ENCODE data around the gene PLEKHO2. TPM values are rescaled to one million over a fixed set of nuclear protein-coding genes. Genes with fewer than 3 reads are reported as not detected.

Gene PLEKHO2
- total and polyA plus RNA-seq, 2 donors = 25.6 to 40.2 TPM

GRCh38 chr15:64842096-64842939, 603 bp downstream of the PLEKHO2 start:
- Histone ChIP-seq H3K4me1 (ENCODE audit: insufficient read depth) (peaks cover 4% of the 10 kb centered on the region), H3K4me3 (ENCODE audit: low read depth, low read length) (peak overlapping the region; percentile 89), H3K27ac (ENCODE audit: low read depth) (peak overlapping the region; percentile 90), H3K36me3 (ENCODE audit: insufficient read depth) (no peaks in the 10 kb centered on the region)
- no peak for DNase-seq (ENCODE audit: extremely low spot score)
- 6% methylated on average over 26 of the region's 26 CpGs for WGBS

- DNase-seq (ENCODE audit: extremely low spot score) = no peak
- peak overlapping the region; percentile 89 for H3K4me3 ChIP-seq (ENCODE audit: low read depth, low read length)
- H3K4me1 ChIP-seq (ENCODE audit: insufficient read depth) = peaks cover 4% of the 10 kb centered on the region
- no peaks in the 10 kb centered on the region for H3K36me3 ChIP-seq (ENCODE audit: insufficient read depth)
- 14% methylated on average over 7 of the region's 7 CpGs for WGBS
- H3K27ac ChIP-seq (ENCODE audit: low read depth) = peak overlapping the region; percentile 90
These were observed 1.4 kb downstream of the PLEKHO2 start for GRCh38 chr15:64842986-64843561.

DNA sequence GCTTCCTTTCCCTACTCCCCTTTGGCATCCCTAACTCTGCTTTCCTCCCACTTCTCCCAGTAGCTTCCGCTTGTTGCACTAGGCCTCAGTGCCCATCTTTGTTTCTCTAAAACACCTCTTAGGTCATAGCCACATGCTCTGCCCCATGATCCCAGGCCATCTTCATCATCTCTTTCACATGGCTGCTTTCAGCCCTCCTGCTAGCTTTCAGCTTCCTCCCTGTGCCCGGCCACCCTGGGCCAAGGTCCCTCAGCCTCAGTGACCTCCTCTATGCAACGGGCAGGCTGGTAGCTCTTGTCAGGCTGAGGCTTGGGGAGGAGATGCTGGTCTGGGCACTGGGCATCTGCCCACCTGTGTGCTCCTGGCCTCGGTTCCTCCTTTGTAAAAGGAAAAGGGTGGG, 2.3 kb downstream of the PLEKHO2 start:
- H3K4me3 ChIP-seq (ENCODE audit: low read depth, low read length) = no peak overlapping the region
- no peak for DNase-seq (ENCODE audit: extremely low spot score)
- peaks cover 4% of the 10 kb centered on the region for H3K4me1 ChIP-seq (ENCODE audit: insufficient read depth)
- H3K36me3 ChIP-seq (ENCODE audit: insufficient read depth) = no peaks in the 10 kb centered on the region
- 49% methylated on average over 4 of the region's 4 CpGs for WGBS
- H3K27ac ChIP-seq (ENCODE audit: low read depth) = no peak overlapping the region

- DNase-seq (ENCODE audit: extremely low spot score) = no peak
- WGBS = 16% methylated on average over 8 of the region's 8 CpGs
- Histone ChIP-seq H3K36me3 (ENCODE audit: insufficient read depth) (no peaks in the 10 kb centered on the region), H3K4me1 (ENCODE audit: insufficient read depth) (peaks cover 4% of the 10 kb centered on the region), H3K27ac (ENCODE audit: low read depth) (peak overlapping the region; percentile 68), H3K4me3 (ENCODE audit: low read depth, low read length) (no peak overlapping the region)
These were observed 2.9 kb downstream of the PLEKHO2 start for GRCh38 chr15:64844576-64845145.

DNA sequence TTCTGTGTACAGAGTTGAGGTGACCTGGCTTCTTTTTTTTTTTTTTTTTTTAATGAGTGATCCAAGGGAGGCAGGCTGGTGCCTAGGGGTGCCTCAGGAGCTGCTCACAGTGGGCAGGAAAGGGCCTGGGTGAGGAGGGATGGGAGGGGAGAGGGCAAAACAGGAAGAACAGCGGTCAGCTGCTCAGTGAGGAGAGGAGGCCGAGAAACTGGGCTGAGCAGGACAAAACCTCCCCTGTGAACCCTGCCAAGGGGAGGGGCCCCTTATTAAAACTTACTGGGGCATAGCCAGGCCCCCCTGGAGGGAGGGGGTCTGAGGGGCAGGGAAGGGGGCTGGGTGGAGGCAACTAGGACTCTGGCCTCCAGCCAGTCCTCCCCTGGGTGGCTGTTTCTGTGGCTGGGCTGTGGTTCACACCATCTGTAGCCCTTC, 3.5 kb downstream of the PLEKHO2 start:
- peak overlapping the region; percentile 68 for H3K27ac ChIP-seq (ENCODE audit: low read depth)
- no peaks in the 10 kb centered on the region for H3K36me3 ChIP-seq (ENCODE audit: insufficient read depth)
- DNase-seq (ENCODE audit: extremely low spot score) = no peak
- H3K4me1 ChIP-seq (ENCODE audit: insufficient read depth) = peaks cover 4% of the 10 kb centered on the region
- H3K4me3 ChIP-seq (ENCODE audit: low read depth, low read length) = no peak overlapping the region
- 5% methylated on average over 2 of the region's 2 CpGs for WGBS

- H3K4me3 ChIP-seq (ENCODE audit: low read depth, low read length) = no peak overlapping the region
These were observed 4.3 kb downstream of the PLEKHO2 start for GRCh38 chr15:64845831-64846595.

GRCh38 chr15:64847016-64847415, 5.3 kb downstream of the PLEKHO2 start:
- DNase-seq (ENCODE audit: extremely low spot score) = no peak
- Histone ChIP-seq H3K4me3 (ENCODE audit: low read depth, low read length) (no peak overlapping the region), H3K27ac (ENCODE audit: low read depth) (no peak overlapping the region), H3K4me1 (ENCODE audit: insufficient read depth) (peaks cover 4% of the 10 kb centered on the region), H3K36me3 (ENCODE audit: insufficient read depth) (no peaks in the 10 kb centered on the region)
- 77% methylated on average over 3 of the region's 3 CpGs for WGBS

More at GRCh38 chr15:64845831-64846595, 4.3 kb downstream of the PLEKHO2 start:
- WGBS = 77% methylated on average over 13 of the region's 13 CpGs
- Histone ChIP-seq H3K36me3 (ENCODE audit: insufficient read depth) (no peaks in the 10 kb centered on the region), H3K27ac (ENCODE audit: low read depth) (no peak overlapping the region), H3K4me1 (ENCODE audit: insufficient read depth) (peaks cover 4% of the 10 kb centered on the region)
- no peak for DNase-seq (ENCODE audit: extremely low spot score)

DNA sequence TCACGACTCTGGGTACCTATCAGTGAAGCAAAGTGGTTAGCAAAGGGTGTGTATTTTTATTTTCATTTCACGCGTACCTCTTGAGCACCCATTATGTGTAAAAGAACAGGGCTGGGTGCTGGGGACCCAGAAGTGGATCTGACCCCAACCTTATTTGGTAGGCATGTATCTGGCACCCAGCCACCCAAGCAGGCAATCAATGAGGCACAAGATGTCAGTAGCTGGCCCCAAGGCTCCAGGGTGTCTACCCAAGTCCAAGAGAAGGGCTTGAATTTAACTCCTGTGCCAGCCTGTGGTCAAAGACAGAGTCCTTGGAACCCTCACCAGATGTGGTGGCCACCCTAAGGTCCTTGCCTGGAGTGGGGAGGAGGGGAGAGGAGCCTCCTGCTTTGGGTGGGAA, 5.7 kb downstream of the PLEKHO2 start:
- DNase-seq (ENCODE audit: extremely low spot score) = no peak
- Histone ChIP-seq H3K36me3 (ENCODE audit: insufficient read depth) (no peaks in the 10 kb centered on the region), H3K4me1 (ENCODE audit: insufficient read depth) (peaks cover 4% of the 10 kb centered on the region), H3K27ac (ENCODE audit: low read depth) (no peak overlapping the region), H3K4me3 (ENCODE audit: low read depth, low read length) (no peak overlapping the region)
- 89% methylated on average over 3 of the region's 3 CpGs for WGBS

- Histone ChIP-seq H3K27ac (ENCODE audit: low read depth) (no peak overlapping the region), H3K4me3 (ENCODE audit: low read depth, low read length) (no peak overlapping the region), H3K36me3 (ENCODE audit: insufficient read depth) (no peaks in the 10 kb centered on the region), H3K4me1 (ENCODE audit: insufficient read depth) (peaks cover 4% of the 10 kb centered on the region)
- no peak for DNase-seq (ENCODE audit: extremely low spot score)
- WGBS = 87% methylated on average over 8 of the region's 8 CpGs
These were observed 6.4 kb downstream of the PLEKHO2 start for GRCh38 chr15:64847876-64848716.

DNA sequence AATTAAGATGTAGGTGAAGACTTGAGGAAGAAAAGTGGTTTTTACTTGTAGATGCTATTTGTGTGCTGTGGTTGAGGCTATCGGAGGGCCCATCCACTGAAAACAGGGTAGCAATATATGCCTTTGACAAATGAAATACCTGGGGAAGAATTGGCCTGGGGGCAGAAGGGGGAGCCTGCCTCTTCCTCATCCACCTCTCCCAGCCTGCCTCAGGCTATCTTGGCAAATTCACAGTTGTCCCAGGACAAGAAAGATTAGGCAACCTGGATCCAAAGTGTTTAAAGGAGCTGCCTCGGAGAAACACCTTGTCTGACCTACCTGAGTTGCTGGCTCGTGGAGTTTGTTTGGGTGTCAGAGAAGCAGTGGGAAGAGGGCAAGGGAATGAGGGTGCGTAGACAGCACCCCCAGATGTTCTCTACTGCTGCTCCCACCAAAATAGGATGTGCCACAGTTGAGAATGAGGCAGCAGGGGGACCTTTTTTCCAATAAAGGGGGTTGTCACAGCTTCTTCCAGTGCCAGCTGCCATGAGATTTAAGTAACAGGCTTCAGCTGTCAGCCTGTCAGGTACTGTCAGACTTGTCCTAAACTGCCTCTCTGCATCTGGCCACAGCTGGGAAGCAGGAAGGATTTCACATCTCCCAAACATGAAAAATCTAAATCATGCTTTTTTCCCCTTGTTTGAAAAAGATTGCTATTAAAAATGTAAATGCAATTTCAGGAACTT, 9.2 kb downstream of the PLEKHO2 start:
- Histone ChIP-seq H3K36me3 (ENCODE audit: insufficient read depth) (no peaks in the 10 kb centered on the region), H3K4me1 (ENCODE audit: insufficient read depth) (peaks cover under 1% of the 10 kb centered on the region), H3K4me3 (ENCODE audit: low read depth, low read length) (no peak overlapping the region), H3K27ac (ENCODE audit: low read depth) (no peak overlapping the region)
- no peak for DNase-seq (ENCODE audit: extremely low spot score)
- 72% methylated on average over 4 of the region's 4 CpGs for WGBS

- Histone ChIP-seq H3K4me3 (ENCODE audit: low read depth, low read length) (no peak overlapping the region), H3K36me3 (ENCODE audit: insufficient read depth) (no peaks in the 10 kb centered on the region), H3K27ac (ENCODE audit: low read depth) (no peak overlapping the region), H3K4me1 (ENCODE audit: insufficient read depth) (no peaks in the 10 kb centered on the region)
- no peak for DNase-seq (ENCODE audit: extremely low spot score)
- WGBS = 32% methylated on average over 6 of the region's 6 CpGs
These were observed 9.8 kb downstream of the PLEKHO2 start for GRCh38 chr15:64851503-64851840.

GRCh38 chr15:64854041-64854440, 12.3 kb downstream of the PLEKHO2 start:
- Histone ChIP-seq H3K27ac (ENCODE audit: low read depth) (no peak overlapping the region), H3K36me3 (ENCODE audit: insufficient read depth) (no peaks in the 10 kb centered on the region), H3K4me1 (ENCODE audit: insufficient read depth) (no peaks in the 10 kb centered on the region), H3K4me3 (ENCODE audit: low read depth, low read length) (no peak overlapping the region)
- DNase-seq (ENCODE audit: extremely low spot score) = no peak
- WGBS = 64% methylated on average over 4 of the region's 4 CpGs
